ENCODE results near the gene SND1.

Gene SND1

GRCh38 chr7:127689194-127689772 is 37.3 kb downstream of the SND1 start:
- ATAC-seq, result no peak

GRCh38 chr7:127690337-127690736 is 38.3 kb downstream of the SND1 start:
- ATAC-seq, result no peak

GRCh38 chr7:127690806-127691205 is 38.8 kb downstream of the SND1 start:
- no peak for ATAC-seq

GRCh38 chr7:127692200-127692599 is 40.2 kb downstream of the SND1 start:
- ATAC-seq, result no peak

- ATAC-seq, result no peak
Measured at GRCh38 chr7:127699853-127700252, 47.9 kb downstream of the SND1 start.

GRCh38 chr7:127702052-127702652 is 50.2 kb downstream of the SND1 start:
- ATAC-seq, result no peak

GRCh38 chr7:127702938-127703337 is 50.9 kb downstream of the SND1 start:
- no peak for ATAC-seq

GRCh38 chr7:127704211-127704610 is 52.2 kb downstream of the SND1 start:
- ATAC-seq, result no peak

- no peak for ATAC-seq
Measured at GRCh38 chr7:127705461-127705959, 53.5 kb downstream of the SND1 start.

GRCh38 chr7:127706766-127707165 is 54.8 kb downstream of the SND1 start:
- ATAC-seq, result no peak

- no peak for ATAC-seq
Measured at GRCh38 chr7:127708201-127708600, 56.2 kb downstream of the SND1 start.

- ATAC-seq, result peak; percentile 56
Measured at GRCh38 chr7:127708788-127709187, 56.8 kb downstream of the SND1 start.

- no peak for ATAC-seq
Measured at GRCh38 chr7:127710635-127711034, 58.6 kb downstream of the SND1 start.

GRCh38 chr7:127711872-127712271 is 59.9 kb downstream of the SND1 start:
- no peak for ATAC-seq

- ATAC-seq, result no peak
Measured at GRCh38 chr7:127713006-127713405, 61.0 kb downstream of the SND1 start.

GRCh38 chr7:127713758-127714157 is 61.8 kb downstream of the SND1 start:
- no peak for ATAC-seq

GRCh38 chr7:127715272-127715671 is 63.3 kb downstream of the SND1 start:
- no peak for ATAC-seq

GRCh38 chr7:127715901-127716300 is 63.9 kb downstream of the SND1 start:
- no peak for ATAC-seq

GRCh38 chr7:127717502-127718339 is 65.7 kb downstream of the SND1 start:
- peak; percentile 56 to 66 for ATAC-seq

- no peak for ATAC-seq
Measured at GRCh38 chr7:127718340-127718679, 66.3 kb downstream of the SND1 start.

GRCh38 chr7:127726476-127726875 is 74.5 kb downstream of the SND1 start:
- ATAC-seq, result no peak

- ATAC-seq, result no peak
Measured at GRCh38 chr7:127730658-127731276, 78.8 kb downstream of the SND1 start.

GRCh38 chr7:127731431-127732080 is 79.6 kb downstream of the SND1 start:
- ATAC-seq, result no peak
